ENCODE measurements around the gene VPS4A.

Gene VPS4A

DNA sequence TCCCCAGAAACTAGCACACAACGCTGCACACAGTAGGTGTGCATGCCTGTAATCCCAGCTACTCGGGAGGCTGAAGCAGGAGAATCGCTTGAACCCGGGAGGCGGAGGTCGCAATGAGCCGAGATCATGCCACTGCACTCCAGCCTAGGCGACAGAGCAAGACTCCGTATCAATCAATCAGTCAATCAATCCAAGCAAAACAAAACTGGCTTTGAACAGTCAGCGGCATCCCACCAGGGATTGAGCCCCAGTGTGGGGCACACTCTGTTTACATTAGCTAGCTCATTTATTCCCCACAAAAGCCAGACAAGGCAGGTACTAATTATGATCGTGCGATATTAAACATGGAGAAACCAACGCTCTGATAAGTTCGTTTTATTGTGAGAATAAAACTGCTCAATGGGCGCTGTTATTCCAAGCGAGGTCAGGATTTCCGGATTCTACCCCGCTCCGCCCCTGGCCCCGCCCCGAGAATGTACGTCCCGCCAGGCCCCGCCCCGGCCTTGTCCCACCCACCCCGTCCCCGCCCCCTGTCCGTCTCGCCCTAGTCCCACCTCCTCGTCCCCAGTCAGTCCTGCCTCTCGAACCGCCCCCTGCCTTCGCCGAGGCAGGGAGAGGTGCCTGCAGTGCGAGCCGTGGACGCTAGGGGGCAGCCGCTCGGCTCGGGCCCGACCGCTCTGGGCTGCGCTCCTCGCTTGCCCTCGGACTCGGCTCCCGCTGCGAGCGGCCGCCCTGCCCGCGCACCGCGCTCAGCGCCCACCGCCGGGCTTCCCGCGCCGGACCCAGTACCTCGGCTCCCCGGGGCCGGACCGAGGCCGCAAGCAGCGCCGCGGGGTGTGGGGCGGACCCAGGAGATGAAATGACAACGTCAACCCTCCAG, at the start of gene VPS4A:
Gene VPS4A, plus strand, starts transcription at position 698 of the 880 bp plus-strand sequence. Its CDS starts 162 bp downstream, at position 860.
- Histone ChIP-seq H3K9me3 (ENCODE audit: insufficient read depth, low read length) (no peaks in the 10 kb centered on the region), H3K4me2 (ENCODE audit: low read length) (peak within 1 kb of the TSS; percentile 82), H3K4me3 (ENCODE audit: low read length) (peak within 1 kb of the TSS; percentile 93), H3K36me3 (replicated peaks; ENCODE audit: low read depth, low read length) (peaks cover 18% of the 10 kb centered on the region), H3K79me2 (ENCODE audit: low read length) (peaks cover 40% of the 10 kb centered on the region), H3K9ac (ENCODE audit: low read length) (peak within 1 kb of the TSS; percentile 84), H4K20me1 (ENCODE audit: insufficient read depth, low read length) (peaks cover 6% of the 10 kb centered on the region), H3K27me3 (ENCODE audit: low read depth, low read length) (no peaks in the 10 kb centered on the region), H3K4me1 (ENCODE audit: low read length) (peaks cover 3% of the 10 kb centered on the region; the same call in 1 of the 2 replicates), H3K27ac (ENCODE audit: low read length) (peak within 1 kb of the TSS; percentile 49), H2AFZ (ENCODE audit: low read depth, low read length) (peak within 1 kb of the TSS; percentile 73; the same call in 1 of the 2 replicates)
- TF ChIP-seq, protein P1, sequence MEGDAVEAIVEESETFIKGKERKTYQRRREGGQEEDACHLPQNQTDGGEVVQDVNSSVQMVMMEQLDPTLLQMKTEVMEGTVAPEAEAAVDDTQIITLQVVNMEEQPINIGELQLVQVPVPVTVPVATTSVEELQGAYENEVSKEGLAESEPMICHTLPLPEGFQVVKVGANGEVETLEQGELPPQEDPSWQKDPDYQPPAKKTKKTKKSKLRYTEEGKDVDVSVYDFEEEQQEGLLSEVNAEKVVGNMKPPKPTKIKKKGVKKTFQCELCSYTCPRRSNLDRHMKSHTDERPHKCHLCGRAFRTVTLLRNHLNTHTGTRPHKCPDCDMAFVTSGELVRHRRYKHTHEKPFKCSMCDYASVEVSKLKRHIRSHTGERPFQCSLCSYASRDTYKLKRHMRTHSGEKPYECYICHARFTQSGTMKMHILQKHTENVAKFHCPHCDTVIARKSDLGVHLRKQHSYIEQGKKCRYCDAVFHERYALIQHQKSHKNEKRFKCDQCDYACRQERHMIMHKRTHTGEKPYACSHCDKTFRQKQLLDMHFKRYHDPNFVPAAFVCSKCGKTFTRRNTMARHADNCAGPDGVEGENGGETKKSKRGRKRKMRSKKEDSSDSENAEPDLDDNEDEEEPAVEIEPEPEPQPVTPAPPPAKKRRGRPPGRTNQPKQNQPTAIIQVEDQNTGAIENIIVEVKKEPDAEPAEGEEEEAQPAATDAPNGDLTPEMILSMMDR (IDR thresholded peaks at IDR 0.05; ENCODE audit: low read depth, low read length): peak; percentile 68
- no peak for TF ChIP-seq EZH2phosphoT487 (IDR thresholded peaks at IDR 0.05; ENCODE audit: low read depth)

GRCh38 chr16:69266334-69267063, 44.7 kb upstream of the VPS4A start:
- no peaks in the 10 kb centered on the region for H3K4me1 ChIP-seq (ENCODE audit: low read length)

DNA sequence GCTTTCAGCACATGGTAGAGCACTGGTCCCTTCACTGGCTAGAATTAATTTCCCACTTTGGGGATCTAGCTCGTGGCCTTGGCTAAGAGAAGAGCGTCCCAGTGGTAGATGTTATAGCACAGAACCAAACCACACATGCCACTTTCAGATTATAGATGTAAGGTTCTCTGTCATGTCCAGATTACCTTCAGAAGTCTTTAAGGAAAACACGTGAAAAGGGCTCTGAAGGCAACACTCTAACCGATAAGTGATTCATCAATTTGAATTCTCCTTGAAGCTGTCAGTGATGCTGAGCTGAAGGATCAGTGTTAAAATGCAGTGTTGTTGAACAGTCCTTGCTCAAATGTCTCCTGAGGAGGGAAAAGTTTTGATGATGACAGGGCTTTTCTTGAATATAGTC, 43.5 kb upstream of the VPS4A start:
- H3K4me3 ChIP-seq (ENCODE audit: low read length): no peak overlapping the region
- H3K79me2 ChIP-seq (ENCODE audit: low read length): no peaks in the 10 kb centered on the region
- no peak overlapping the region for H3K9ac ChIP-seq (ENCODE audit: low read length)
- no peaks in the 10 kb centered on the region for H4K20me1 ChIP-seq (ENCODE audit: insufficient read depth, low read length)
- TF ChIP-seq, protein P1 (IDR thresholded peaks at IDR 0.05; ENCODE audit: low read depth, low read length): no peak
- no peak for TF ChIP-seq EZH2phosphoT487 (IDR thresholded peaks at IDR 0.05; ENCODE audit: low read depth)
- H2AFZ ChIP-seq (ENCODE audit: low read depth, low read length): no peak overlapping the region
- H3K4me1 ChIP-seq (ENCODE audit: low read length): no peaks in the 10 kb centered on the region
- no peak overlapping the region for H3K27ac ChIP-seq (ENCODE audit: low read length)
- peaks cover 7% of the 10 kb centered on the region for H3K36me3 ChIP-seq (replicated peaks; ENCODE audit: low read depth, low read length)
- no peak overlapping the region for H3K4me2 ChIP-seq (ENCODE audit: low read length)
- H3K27me3 ChIP-seq (ENCODE audit: low read depth, low read length): no peaks in the 10 kb centered on the region
- H3K9me3 ChIP-seq (ENCODE audit: insufficient read depth, low read length): no peaks in the 10 kb centered on the region

More at GRCh38 chr16:69266334-69267063, 44.7 kb upstream of the VPS4A start:
- H3K79me2 ChIP-seq (ENCODE audit: low read length): no peaks in the 10 kb centered on the region
- H3K27me3 ChIP-seq (ENCODE audit: low read depth, low read length): no peaks in the 10 kb centered on the region
- H3K4me3 ChIP-seq (ENCODE audit: low read length): no peak overlapping the region
- no peak overlapping the region for H2AFZ ChIP-seq (ENCODE audit: low read depth, low read length)
- H3K9me3 ChIP-seq (ENCODE audit: insufficient read depth, low read length): no peaks in the 10 kb centered on the region
- H3K9ac ChIP-seq (ENCODE audit: low read length): no peak overlapping the region
- H3K27ac ChIP-seq (ENCODE audit: low read length): no peak overlapping the region
- TF ChIP-seq, protein P1 (IDR thresholded peaks at IDR 0.05; ENCODE audit: low read depth, low read length): no peak
- TF ChIP-seq EZH2phosphoT487 (IDR thresholded peaks at IDR 0.05; ENCODE audit: low read depth): no peak
- H3K4me2 ChIP-seq (ENCODE audit: low read length): no peak overlapping the region
- H4K20me1 ChIP-seq (ENCODE audit: insufficient read depth, low read length): no peaks in the 10 kb centered on the region
- peaks cover 10% of the 10 kb centered on the region for H3K36me3 ChIP-seq (replicated peaks; ENCODE audit: low read depth, low read length)

DNA sequence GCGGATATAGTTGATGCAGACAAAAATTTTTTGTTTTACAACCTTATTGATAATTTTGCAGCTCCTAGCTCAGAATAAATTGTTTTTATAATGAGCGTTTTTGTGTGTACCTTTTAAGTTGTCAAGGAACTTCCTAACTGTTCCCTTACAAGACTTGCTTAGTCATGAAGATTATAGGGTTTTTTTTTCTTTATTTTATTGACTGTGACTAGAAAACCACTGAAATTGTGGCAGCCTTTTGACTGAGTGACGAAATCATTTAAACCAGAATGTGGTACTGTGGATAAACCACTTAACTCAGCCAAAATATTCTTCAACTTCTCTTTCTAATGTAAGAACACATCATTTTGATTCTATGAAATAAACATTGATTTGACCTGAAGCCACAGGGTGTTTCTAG, 40.8 kb upstream of the VPS4A start:
- no peak overlapping the region for H3K27ac ChIP-seq (ENCODE audit: low read length)
- no peaks in the 10 kb centered on the region for H3K27me3 ChIP-seq (ENCODE audit: low read depth, low read length)
- no peaks in the 10 kb centered on the region for H3K9me3 ChIP-seq (ENCODE audit: insufficient read depth, low read length)
- no peaks in the 10 kb centered on the region for H3K4me1 ChIP-seq (ENCODE audit: low read length)
- H3K4me3 ChIP-seq (ENCODE audit: low read length): no peak overlapping the region
- H4K20me1 ChIP-seq (ENCODE audit: insufficient read depth, low read length): no peaks in the 10 kb centered on the region
- H3K4me2 ChIP-seq (ENCODE audit: low read length): no peak overlapping the region
- H2AFZ ChIP-seq (ENCODE audit: low read depth, low read length): no peak overlapping the region
- no peak for TF ChIP-seq EZH2phosphoT487 (IDR thresholded peaks at IDR 0.05; ENCODE audit: low read depth)
- TF ChIP-seq, protein P1 (IDR thresholded peaks at IDR 0.05; ENCODE audit: low read depth, low read length): no peak
- no peaks in the 10 kb centered on the region for H3K79me2 ChIP-seq (ENCODE audit: low read length)
- peaks cover 3% of the 10 kb centered on the region for H3K36me3 ChIP-seq (replicated peaks; ENCODE audit: low read depth, low read length)
- H3K9ac ChIP-seq (ENCODE audit: low read length): no peak overlapping the region

Measured in OCI-LY3 (cell line).